ENCODE measurements around the gene BNIPL.

Gene BNIPL

DNA sequence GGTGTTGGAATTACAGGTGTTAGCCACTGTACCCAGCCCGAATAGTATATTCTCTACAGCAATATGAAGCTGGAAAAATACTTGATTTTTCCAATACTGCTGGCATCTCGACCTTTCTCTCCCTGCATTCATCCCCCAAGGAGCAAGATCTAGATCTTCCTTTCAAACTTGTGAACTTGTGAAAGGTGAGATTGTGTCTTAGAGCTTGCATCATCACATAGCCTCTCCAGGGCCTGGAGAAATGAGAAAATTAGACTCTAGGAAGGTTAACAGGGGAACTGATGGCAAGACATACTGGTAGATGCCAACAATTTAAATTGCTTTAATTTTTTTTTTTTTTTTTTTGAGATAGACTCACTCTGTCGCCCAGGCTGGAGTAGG, 26.1 kb upstream of the BNIPL start:
- no peak for DNase-seq

DNA sequence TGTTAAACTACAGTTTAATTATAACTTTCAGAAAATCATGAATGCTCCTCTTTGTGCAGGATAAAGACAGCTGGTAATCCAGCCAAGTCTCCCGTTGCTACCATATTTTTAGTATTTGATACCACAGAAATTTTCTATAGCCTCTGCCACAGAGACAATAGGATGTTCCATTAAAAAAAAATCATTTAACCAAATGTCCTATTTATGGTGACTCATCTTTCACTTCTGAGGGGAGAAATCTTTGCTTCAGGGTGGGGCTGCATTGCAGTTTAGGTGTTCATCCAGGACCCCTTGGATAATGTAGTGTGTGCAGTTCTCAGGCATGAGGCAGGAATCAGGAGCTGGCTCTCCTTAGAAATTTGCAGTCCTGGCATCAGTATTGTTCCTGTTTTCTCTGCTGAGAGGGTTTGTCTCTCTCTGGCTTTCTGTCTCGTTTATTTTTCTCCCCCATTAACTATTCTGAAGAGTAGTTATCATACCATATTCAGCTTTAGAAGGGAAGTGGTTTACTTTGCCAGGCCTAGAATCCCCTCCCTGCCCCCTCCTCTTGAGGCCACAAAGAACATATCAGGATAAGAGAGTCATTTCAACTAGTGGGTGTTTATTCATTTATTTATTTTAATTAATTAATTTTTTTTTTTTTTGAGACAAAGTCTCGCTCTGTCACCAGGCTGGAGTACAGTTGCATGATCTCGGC, 25.1 kb upstream of the BNIPL start:
- no peak for DNase-seq

DNA sequence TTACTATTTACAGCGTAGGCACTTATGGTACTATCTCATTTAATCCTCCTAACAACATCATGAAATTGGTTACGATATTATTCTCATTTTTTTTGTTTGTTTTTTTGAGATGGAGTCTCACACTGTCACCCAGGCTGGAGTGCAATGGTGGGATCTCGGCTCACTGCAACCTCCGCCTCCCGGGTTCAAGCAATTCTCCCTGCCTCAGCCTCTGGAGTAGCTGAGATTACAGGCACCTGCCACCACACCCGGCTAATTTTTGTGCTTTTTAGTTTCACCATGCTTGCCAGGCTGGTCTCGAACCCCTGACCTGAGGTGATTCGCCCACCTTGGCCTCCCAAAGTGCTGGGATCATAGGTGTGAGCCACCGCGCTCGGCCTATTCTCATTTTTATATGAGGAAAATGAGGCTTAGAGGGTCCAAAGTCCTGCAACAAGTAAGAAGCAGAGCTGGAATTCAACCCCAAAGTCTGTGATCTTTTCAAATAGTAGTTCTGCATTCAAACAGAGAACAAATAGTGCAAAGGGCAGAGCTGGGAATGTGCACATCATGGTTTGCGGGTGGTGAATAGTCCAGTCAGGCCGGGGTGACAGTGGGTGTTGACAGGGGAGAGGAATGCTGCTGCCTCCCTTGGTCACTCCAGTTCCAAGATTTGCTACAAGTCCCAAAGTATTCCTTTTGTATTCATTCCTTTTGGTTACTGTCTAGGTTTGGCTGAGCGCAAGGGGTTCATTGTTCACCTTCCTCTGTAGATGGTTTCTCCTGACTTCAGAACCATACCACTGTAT, 23.5 kb upstream of the BNIPL start:
- DNase-seq, result no peak

DNA sequence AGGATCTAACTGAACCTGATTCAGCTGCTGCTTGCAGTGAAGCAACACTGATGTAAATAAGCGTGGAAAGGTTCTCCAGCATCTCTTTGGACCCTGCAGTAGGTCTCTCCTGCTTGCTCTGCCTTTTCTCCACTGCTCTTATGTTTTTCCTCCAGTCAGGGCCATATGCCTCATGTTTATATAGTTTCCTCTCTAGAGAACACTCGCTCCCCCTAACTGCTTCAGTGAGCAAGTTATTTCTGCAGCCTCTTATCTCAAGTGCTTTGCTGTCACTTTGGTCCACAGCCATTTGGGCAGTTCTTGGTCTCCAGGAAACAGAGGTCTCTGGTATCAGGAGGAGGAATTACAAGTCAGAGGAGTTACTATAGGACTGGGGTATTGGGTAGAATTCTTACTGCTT, 22.9 kb upstream of the BNIPL start:
- DNase-seq, result no peak

DNA sequence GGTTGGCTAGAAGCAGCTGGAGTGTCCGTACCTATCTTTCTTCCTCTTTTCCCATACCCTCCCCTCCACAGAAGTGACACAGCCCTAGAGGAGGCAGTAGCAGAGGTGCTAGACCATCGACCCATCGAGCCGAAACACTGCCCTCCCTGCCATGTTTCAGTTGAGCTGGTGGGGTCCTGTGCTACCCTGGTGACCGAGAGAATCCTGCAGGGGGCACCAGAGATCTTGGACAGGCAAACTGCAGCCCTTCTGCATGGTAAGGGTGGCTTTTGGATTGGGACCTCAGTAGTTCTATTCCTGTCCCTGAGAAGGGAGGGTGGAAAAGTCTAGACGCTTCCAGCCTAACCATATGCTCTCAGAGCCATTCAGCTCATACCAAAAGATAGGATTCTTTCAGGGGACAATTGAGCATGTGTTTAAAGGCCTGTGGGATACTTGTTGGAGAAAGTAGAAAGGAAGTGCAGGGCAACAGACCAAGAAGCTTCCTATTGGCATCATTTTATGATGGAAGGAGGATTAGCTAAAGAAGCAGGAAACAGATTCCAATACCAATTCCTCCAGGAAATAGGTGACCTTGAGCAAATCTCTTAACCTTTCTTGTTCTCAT, 11.7 kb upstream of the BNIPL start:
- peak; percentile 55 for DNase-seq

DNA sequence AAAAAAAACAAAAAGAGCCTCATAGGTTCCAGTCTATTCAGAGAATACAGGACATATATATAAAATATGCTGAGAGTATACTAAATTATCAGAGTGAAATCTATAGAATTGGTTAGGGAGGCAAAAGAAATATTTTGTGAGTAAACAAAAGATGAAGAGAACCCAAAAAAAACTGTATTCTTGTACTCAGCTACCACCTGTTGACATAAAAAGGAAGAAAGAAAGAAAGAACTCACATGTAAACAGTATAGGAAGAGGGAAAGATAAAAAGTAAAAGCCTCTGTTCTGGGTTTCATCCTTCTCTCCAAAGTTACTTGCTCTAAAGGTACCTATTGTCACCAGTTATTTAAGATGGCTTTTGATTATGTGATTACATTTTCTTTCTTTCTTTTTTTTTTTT, 9.9 kb upstream of the BNIPL start:
- DNase-seq, result no peak

DNA sequence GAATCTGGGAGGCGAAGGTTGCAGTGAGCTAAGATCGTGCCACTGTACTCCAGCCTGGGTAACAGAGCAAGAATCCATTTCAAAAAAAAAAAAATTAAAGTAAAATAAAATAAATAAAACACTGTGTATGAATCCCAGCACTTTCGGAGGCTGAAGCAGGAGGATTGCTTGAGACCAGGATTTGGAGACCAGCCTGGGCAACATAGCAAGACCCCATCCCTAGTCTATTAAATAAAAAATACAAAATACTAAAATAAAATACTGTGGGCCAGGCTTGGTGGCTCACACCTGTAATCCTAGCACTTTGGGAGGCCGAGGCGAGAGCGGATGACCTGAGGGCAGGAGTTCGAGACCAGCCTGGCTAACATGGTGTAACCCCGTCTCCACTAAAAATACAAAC, 4.2 kb upstream of the BNIPL start:
- no peak for DNase-seq

DNA sequence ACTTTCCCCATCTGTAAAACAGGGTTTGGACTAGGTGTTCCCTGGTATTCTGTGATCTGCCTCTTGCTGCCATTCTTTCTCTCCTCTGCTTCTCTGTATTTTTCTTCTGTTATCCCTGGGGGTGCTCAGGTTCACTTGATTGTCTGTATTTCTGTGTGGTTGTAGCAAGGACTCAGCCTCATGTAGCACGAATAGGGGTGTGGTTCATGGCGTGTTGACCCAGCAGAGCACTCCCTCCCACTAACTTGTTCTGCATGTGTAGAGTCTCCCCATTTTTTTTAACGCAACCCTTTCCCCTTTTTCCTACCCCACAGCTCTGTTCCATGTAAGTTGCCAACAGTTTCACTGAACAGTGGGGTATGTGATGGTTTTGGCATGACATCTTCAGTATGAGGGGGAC, 1.2 kb upstream of the BNIPL start:
- DNase-seq, result no peak

DNA sequence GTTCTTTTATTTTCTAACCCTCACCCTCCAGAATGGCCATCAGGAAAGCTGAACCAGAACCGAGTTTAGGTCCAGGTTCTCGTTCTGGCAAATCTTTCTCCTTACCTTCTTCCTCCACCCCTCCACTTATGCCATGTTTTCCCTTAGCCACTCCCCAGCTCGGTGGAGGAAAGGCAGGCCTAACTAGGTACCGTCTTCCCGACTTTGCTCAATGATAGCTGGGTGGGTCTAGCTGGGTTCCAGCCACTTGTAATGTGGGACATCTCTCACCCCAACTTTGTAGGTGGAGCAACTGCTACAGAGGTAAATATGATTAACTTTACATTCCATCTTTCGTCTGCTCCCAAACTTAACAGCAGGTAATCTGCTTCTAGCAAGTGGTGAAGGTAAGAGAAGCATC, 646 bp downstream of the BNIPL start:
- no peak for DNase-seq

DNA sequence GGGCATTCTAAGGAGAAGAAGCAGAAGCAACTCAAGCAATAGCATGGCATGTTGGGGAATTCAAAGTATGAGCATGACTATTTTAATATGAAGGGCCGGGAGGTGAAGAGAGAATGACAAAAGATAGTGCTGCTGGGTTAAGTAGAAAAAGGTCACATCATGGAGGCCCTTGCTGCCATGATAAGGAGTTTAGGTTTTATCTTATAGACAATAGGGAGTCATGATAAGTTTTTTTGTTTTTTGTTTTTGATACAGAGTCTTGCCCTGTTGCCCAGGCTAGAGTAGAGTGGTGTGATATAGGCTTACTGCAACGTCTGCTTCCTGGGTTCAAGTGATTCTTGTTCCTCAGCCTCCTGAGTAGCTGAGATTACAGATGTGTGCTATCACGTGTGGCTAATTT, 3.1 kb downstream of the BNIPL start:
- DNase-seq, result no peak

DNA sequence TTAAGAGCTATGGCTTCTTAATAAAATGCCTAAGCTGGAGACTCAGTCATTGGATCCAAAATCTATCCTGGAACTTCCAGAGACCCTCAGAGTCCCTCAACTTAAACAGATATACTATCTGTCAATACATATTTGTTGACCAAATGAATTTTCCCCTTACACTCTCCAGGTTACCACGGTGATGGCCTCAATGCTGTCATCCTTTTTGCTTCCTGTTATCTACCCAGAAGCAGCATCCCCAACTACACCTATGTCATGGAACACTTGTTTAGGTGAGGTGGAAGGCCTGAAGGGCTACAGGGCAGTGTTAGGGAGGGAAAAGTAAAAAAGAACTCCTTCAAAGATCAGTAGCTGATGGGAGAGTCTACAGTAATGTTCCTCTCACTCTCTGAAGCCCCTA, 6.8 kb downstream of the BNIPL start:
- no peak for DNase-seq

DNA sequence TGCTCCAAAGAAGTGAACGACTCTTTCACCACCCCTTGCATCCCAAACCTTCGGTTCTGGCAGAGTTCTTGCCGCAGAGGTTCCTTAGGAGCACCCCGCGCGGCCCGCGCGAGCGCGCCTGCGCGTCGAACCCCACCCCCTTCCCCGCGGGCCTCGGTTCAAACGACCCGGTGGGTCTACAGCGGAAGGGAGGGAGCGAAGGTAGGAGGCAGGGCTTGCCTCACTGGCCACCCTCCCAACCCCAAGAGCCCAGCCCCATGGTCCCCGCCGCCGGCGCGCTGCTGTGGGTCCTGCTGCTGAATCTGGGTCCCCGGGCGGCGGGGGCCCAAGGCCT, 11.2 kb downstream of the BNIPL start, which contains the start of gene C1orf56:
Gene C1orf56, plus strand, starts transcription at position 161 of the 334 bp plus-strand sequence. Its CDS starts 97 bp downstream, at position 258.
- peak; percentile 43 for DNase-seq

DNA sequence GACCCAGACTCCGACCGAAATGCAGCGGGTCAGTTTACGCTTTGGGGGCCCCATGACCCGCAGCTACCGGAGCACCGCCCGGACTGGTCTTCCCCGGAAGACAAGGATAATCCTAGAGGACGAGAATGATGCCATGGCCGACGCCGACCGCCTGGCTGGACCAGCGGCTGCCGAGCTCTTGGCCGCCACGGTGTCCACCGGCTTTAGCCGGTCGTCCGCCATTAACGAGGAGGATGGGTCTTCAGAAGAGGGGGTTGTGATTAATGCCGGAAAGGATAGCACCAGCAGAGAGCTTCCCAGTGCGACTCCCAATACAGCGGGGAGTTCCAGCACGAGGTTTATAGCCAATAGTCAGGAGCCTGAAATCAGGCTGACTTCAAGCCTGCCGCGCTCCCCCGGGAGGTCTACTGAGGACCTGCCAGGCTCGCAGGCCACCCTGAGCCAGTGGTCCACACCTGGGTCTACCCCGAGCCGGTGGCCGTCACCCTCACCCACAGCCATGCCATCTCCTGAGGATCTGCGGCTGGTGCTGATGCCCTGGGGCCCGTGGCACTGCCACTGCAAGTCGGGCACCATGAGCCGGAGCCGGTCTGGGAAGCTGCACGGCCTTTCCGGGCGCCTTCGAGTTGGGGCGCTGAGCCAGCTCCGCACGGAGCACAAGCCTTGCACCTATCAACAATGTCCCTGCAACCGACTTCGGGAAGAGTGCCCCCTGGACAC, 11.7 kb downstream of the BNIPL start:
- DNase-seq, result no peak

DNA sequence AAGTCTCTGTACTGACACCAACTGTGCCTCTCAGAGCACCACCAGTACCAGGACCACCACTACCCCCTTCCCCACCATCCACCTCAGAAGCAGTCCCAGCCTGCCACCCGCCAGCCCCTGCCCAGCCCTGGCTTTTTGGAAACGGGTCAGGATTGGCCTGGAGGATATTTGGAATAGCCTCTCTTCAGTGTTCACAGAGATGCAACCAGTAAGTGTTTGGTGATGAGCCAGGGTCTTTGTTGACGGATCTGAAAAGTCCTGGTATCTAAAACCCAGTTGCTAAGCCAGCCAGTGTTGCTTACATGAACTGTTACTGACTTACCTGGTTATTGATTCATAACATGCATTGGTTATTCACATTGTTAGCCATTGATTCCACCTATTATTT, 12.3 kb downstream of the BNIPL start:
- no peak for DNase-seq

DNA sequence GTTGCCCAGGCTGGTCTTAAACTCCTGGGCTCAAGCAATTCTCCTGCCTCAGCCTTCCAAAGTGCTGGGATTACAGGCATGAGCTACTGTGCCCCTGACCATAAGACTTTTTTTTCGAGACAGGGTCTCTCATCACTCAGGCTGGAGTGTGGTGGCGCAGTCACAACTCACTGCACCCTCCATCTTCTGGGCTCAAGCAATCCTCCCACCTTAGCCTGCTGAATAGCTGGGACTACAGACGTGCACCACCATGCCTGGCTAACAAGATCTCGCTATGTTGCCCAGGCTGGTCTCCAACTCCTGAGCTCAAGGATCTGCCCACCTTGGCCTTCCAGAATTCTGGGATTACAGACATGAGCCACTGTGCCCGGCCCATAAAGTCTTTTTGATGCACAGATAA, 13.1 kb downstream of the BNIPL start:
- no peak for DNase-seq

DNA sequence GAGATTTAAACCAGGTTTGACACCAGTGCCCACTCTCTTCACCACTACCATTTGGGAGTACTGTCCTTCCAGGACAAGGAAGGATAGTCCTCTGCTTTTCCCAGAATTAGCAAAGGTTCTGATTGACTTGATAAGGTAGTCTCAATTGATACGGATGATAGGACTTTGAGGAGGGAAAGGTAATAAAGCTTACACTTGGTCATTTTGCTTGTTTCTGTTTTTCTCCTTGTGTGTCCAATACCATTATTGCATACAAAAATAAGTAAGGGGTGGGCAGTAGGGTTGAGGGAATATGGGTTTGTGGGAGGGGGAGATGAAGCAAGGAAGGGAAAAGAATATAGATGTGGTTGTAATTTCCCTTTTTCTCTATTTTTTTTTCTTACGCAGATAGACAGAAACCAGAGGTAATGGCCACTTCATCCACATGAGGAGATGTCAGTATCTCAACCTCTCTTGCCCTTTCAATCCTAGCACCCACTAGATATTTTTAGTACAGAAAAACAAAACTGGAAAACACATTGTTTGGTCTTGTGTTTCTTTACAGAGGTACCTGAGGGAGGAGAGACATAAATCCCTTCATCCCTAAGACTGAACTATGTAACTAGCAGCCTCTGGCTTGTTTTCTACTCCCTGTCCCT, 13.8 kb downstream of the BNIPL start:
- DNase-seq, result no peak

DNA sequence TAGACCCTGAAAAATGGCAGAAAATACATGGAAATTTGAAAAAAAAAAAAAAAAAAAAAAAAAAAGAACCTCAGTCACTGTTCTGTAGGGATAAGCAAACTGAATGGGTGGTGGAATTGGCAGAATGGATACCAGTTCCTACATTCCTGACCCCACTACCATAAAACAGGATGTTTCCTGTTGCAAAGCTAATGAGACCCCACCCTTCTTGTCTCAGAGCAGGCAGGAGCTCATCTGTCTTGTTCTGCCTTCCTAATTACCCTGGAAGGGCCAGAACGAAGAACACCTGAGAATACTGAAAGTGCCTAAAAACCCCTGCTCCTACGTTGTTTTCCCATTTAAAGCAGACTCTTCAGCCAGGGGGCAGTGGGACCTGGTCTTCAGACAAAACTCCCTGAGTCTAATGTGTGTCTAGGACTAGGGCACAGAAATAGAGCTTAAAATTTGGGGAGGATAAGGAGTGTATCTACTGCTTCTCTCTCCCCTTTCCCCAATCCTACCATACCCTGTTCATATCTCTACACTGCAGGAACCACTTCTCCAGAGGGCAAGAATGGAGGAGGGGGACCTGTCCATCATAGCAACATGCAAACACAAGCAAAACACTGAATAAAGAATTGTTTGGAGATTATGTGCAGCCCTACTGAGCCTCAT, 15.1 kb downstream of the BNIPL start:
- no peak for DNase-seq

DNA sequence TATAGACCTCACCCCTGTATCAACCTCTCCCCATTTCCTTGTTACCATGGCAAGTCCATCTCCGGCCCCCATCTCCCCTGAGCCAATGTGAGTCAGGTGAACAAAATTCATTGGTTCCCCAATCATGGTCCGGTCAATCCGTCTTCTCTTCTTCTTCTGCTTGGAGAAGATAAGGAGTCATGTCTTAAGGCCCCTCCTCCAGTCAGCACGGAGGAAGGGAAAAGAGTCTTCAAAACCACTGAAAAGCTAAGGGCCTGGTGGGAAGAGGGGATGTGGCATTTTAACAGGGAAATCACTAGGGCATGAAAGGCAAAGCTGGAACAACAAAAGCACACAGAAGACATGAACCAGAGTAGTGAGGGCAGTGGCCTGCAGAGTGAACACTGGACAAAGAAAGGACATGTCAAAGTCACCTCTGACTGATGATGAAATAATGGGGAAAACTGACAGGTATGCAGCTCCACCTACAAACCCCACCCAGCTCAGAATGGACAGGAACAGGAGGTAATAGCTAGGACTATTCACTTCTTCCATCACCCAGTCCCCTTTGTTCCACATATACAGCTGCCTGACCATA, 18.7 kb downstream of the BNIPL start:
- no peak for DNase-seq

DNA sequence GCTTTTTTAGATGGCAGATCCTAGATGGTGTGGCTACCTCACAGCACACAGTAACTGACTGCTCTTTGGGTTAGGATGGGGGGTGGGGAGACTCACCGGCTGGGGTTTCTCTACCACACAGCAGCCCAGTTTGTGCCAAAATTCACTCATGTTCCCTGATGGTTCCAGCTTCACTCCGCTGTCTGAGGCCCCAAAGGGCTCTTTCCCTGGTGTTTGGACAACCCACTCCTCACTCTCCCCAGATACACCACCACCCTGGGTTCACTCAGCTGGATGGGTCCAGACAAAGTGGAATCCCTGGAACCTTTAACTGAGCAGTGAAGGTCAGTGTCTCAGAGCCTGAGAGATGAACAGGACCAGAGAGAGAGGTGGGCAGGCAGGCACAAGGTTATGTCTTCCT, 19.2 kb downstream of the BNIPL start:
- DNase-seq, result no peak

DNA sequence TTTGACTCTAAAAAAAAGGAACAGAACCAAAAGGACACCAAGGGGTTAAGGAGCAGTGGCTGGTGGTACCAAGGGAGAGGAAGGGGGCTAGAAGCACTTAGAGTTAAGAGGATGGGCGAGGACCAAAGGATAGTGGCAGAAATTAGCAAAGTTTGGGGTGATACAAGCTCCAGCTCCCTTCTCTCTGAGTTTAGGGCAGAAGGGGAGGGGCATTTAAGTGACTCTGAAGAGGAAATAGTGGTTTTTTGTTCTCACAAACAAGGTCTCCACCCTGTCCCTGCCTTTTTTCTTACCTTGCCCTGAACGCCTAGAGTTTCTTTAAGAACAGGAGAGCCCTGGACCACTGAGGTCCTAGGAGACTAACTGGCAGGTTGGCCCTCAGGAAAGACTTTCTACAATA, 19.8 kb downstream of the BNIPL start:
- DNase-seq, result no peak

DNA sequence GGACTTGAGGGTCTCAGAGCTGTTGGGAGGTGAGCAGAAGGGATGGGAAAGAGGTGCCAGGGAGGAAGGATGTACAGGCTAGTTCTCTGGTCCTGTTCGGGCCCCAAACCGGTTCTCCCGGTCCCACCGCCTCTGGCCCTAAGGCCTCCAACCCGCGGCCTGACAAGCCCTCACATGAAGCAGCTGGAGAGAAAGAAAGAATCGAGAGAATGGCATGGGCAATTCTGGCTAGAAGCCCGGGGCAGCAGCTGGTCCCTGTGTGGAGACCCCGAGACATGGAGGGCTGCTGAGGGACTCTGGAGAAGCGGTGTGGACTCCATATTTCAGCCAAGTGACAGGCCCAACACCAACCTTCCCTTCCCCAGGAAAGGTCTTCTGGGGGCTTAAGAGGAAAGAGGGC, 22.3 kb downstream of the BNIPL start:
- no peak for DNase-seq

All from NCI-H1436 (cell line).